Neural crest cell (in vitro differentiated cells): ENCODE results near the gene TPO. TPM values are rescaled to one million over a fixed set of nuclear protein-coding genes. Genes with fewer than 3 reads are reported as not detected.

Experiments
- DNase-seq: peaks from one replicate; pipeline ENCODE4 v3.0.0; 2021; ENCODE audit warnings: low read depth, mixed read lengths, low spot score
- H3K27ac Mint-ChIP-seq: one replicate; pipeline ENCODE4 v1.8.0; 2021; ENCODE audit warnings: mild to moderate bottlenecking, mixed read lengths; ENCODE audit not compliant: unreplicated experiment
- H3K27me3 Mint-ChIP-seq: 2 replicates; pipeline ENCODE4 v1.8.0; 2021; ENCODE audit warnings: low read depth, mild to moderate bottlenecking, mixed read lengths
- H3K36me3 Mint-ChIP-seq: 2 replicates; pipeline ENCODE4 v1.8.0; 2021; ENCODE audit warnings: low read depth, mild to moderate bottlenecking, mixed read lengths
- H3K4me1 Mint-ChIP-seq: 2 replicates; pipeline ENCODE4 v1.8.0; 2021; ENCODE audit warnings: mixed read lengths
- H3K4me3 Mint-ChIP-seq: one replicate; pipeline ENCODE4 v1.8.0; 2021; ENCODE audit warnings: mild to moderate bottlenecking, mixed read lengths
- H3K9me3 Mint-ChIP-seq: 2 replicates; pipeline ENCODE4 v1.8.0; 2021; ENCODE audit warnings: mixed read lengths
- CTCF ChIP-seq: fragments of 200-600 bp; sonication (generic); conservative IDR thresholded peaks from 2 replicates; pipeline ENCODE4 v1.5.0; 2021; ENCODE audit warnings: antibody characterized with exemption, mild to moderate bottlenecking
- total RNA-seq: library from RNA; stranded (reverse); gene quantifications from 2 replicates; pipeline ENCODE4 v1.2.1, GENCODE V29; 2021

TPO gene
- total RNA-seq, 1 donor from 2014 or later = not detected

- H3K27me3 Mint-ChIP-seq = peaks cover 6% of the 10 kb centered on the region
- TF ChIP-seq CTCF = no peak
Observed at GRCh38 chr2:1422131-1422530, 8.9 kb downstream of the TPO start.

GRCh38 chr2:1422716-1423285, 9.5 kb downstream of the TPO start:
- no peak for TF ChIP-seq CTCF
- Mint-ChIP-seq H3K27ac (no peak overlapping the region), H3K9me3 (peaks cover 13% of the 10 kb centered on the region), H3K4me1 (no peaks in the 10 kb centered on the region), H3K4me3 (no peak overlapping the region), H3K27me3 (peaks cover 6% of the 10 kb centered on the region), H3K36me3 (peaks cover 5% of the 10 kb centered on the region)
- DNase-seq = no peak

More at GRCh38 chr2:1422131-1422530, 8.9 kb downstream of the TPO start:
- peaks cover 13% of the 10 kb centered on the region for H3K9me3 Mint-ChIP-seq
- no peak for DNase-seq
- H3K27ac Mint-ChIP-seq = no peak overlapping the region
- H3K4me3 Mint-ChIP-seq = no peak overlapping the region
- no peaks in the 10 kb centered on the region for H3K4me1 Mint-ChIP-seq
- peaks cover 5% of the 10 kb centered on the region for H3K36me3 Mint-ChIP-seq

GRCh38 chr2:1427086-1427485, 13.8 kb downstream of the TPO start:
- TF ChIP-seq CTCF = no peak
- Mint-ChIP-seq H3K9me3 (peaks cover 13% of the 10 kb centered on the region), H3K4me1 (no peaks in the 10 kb centered on the region), H3K36me3 (peaks cover 5% of the 10 kb centered on the region), H3K4me3 (no peak overlapping the region), H3K27me3 (peaks cover 6% of the 10 kb centered on the region), H3K27ac (no peak overlapping the region)
- no peak for DNase-seq

GRCh38 chr2:1429895-1430294, 16.6 kb downstream of the TPO start:
- H3K4me1 Mint-ChIP-seq = no peaks in the 10 kb centered on the region
- no peak overlapping the region for H3K27ac Mint-ChIP-seq
- H3K4me3 Mint-ChIP-seq = no peak overlapping the region
- no peaks in the 10 kb centered on the region for H3K36me3 Mint-ChIP-seq
- peaks cover 6% of the 10 kb centered on the region for H3K9me3 Mint-ChIP-seq
- no peak for DNase-seq
- no peak for TF ChIP-seq CTCF
- no peaks in the 10 kb centered on the region for H3K27me3 Mint-ChIP-seq

- H3K36me3 Mint-ChIP-seq = no peaks in the 10 kb centered on the region
- TF ChIP-seq CTCF = no peak
Observed at GRCh38 chr2:1430491-1430890, 17.2 kb downstream of the TPO start.

More at GRCh38 chr2:1430491-1430890, 17.2 kb downstream of the TPO start:
- H3K4me1 Mint-ChIP-seq = no peaks in the 10 kb centered on the region
- peaks cover 4% of the 10 kb centered on the region for H3K9me3 Mint-ChIP-seq
- H3K27ac Mint-ChIP-seq = no peak overlapping the region
- no peaks in the 10 kb centered on the region for H3K27me3 Mint-ChIP-seq
- H3K4me3 Mint-ChIP-seq = no peak overlapping the region
- no peak for DNase-seq
